HG03060 (cell line): Measurements from ENCODE around the gene ZNF3.
"Not testable (repeated sequence)": the region's sequence is repeated elsewhere in the genome, so short reads cannot be mapped to it uniquely, and the experiment has no call there.

Experiments
- ATAC-seq: cut with Tn5 transposase; IDR thresholded peaks from one replicate; pipeline ENCODE4 v1.9.1; 2021; ENCODE audit warnings: low read depth, moderate number of reproducible peaks; ENCODE audit not compliant: unreplicated experiment

ZNF3 gene

GRCh38 chr7:100081535-100082102 is at the start of gene ZNF3:
ZNF3 (minus strand) TSS chr7:100081723; CDS start chr7:100077357, 4,366 bp downstream.
- peak; percentile 84 for ATAC-seq

GRCh38 chr7:100130608-100131453 is 49.3 kb upstream of the ZNF3 start:
- ATAC-seq, result no peak

- not testable (repeated sequence) for ATAC-seq
Observed at GRCh38 chr7:100130220-100130607, 48.7 kb upstream of the ZNF3 start.

GRCh38 chr7:100128637-100128963 is 47.1 kb upstream of the ZNF3 start:
- no peak for ATAC-seq

- no peak for ATAC-seq
Observed at GRCh38 chr7:100127866-100128636, 46.5 kb upstream of the ZNF3 start.

GRCh38 chr7:100126931-100127865 is 45.7 kb upstream of the ZNF3 start, which contains the start of gene MBLAC1:
MBLAC1 (plus strand) TSS chr7:100126967; CDS start chr7:100127396, 429 bp downstream.
- no peak for ATAC-seq

- ATAC-seq, result no peak
Observed at GRCh38 chr7:100126239-100126930, 44.9 kb upstream of the ZNF3 start.

GRCh38 chr7:100124301-100125230 is 43.0 kb upstream of the ZNF3 start:
- ATAC-seq, result no peak

GRCh38 chr7:100122568-100122967 is 41.0 kb upstream of the ZNF3 start:
- no peak for ATAC-seq

- ATAC-seq, result no peak
Observed at GRCh38 chr7:100122067-100122466, 40.5 kb upstream of the ZNF3 start.

- ATAC-seq, result no peak
Observed at GRCh38 chr7:100120733-100121036, 39.2 kb upstream of the ZNF3 start.

- no peak for ATAC-seq
Observed at GRCh38 chr7:100119970-100120732, 38.6 kb upstream of the ZNF3 start.

GRCh38 chr7:100119072-100119969 is 37.8 kb upstream of the ZNF3 start, which contains the start of the genes CNPY4 and TAF6:
CNPY4 (plus strand) TSS chr7:100119634; CDS start chr7:100119745, 111 bp downstream.
TAF6 (minus strand) TSS chr7:100119358; CDS start chr7:100114209, 5,149 bp downstream.
- peak; percentile 68 for ATAC-seq

GRCh38 chr7:100118388-100119071 is 37.0 kb upstream of the ZNF3 start:
- no peak for ATAC-seq

- ATAC-seq, result no peak
Observed at GRCh38 chr7:100115026-100115425, 33.5 kb upstream of the ZNF3 start.

- ATAC-seq, result no peak
Observed at GRCh38 chr7:100111914-100112313, 30.4 kb upstream of the ZNF3 start.
